Stimulated activated CD8-positive, alpha-beta memory T cell treated with anti-CD3 and anti-CD28 coated beads, Interleukin-12 subunit alpha, Interleukin-12 subunit beta, amount 100 ng/mL, for 24 hours (primary cell): ENCODE measurements around the gene RAB6C.
"Not testable (repeated sequence)": the region's sequence is repeated elsewhere in the genome, so short reads cannot be mapped to it uniquely, and the experiment has no call there.

Experiments used
- DNase-seq: peaks from one replicate; pipeline ENCODE4 v3.0.0-alpha.2; 2020; ENCODE audit errors: extremely low read depth

The RAB6C gene

GRCh38 chr2:129996657-129997237, 17.3 kb downstream of the RAB6C start:
- DNase-seq = not testable (repeated sequence)

GRCh38 chr2:129998771-129999170, 19.3 kb downstream of the RAB6C start:
- DNase-seq = not testable (repeated sequence)

- DNase-seq = not testable (repeated sequence)
These were observed 26.4 kb downstream of the RAB6C start for GRCh38 chr2:130005862-130006261.

- DNase-seq = not testable (repeated sequence)
These were observed 37.2 kb downstream of the RAB6C start for GRCh38 chr2:130016701-130017100.

- no peak for DNase-seq
These were observed 39.9 kb downstream of the RAB6C start for GRCh38 chr2:130019402-130019801.

GRCh38 chr2:130020069-130020468, 40.6 kb downstream of the RAB6C start:
- not testable (repeated sequence) for DNase-seq

- not testable (repeated sequence) for DNase-seq
These were observed 46.5 kb downstream of the RAB6C start for GRCh38 chr2:130025931-130026330.
